Mesothelial cell of epicardium (in vitro differentiated cells): ENCODE data around the gene LPAR5. TPM values are rescaled to one million over a fixed set of nuclear protein-coding genes. Genes with fewer than 3 reads are reported as not detected.

ENCODE experiments used
- DNase-seq, 2 experiments: peaks; one replicate each; pipeline ENCODE4 v3.0.0; 2021; ENCODE audit warnings: low spot score in 2 of 2; ENCODE audit not compliant: unreplicated experiment in 2 of 2
- H3K27ac Mint-ChIP-seq: 2 replicates; pipeline ENCODE4 v1.8.0; 2021; ENCODE audit warnings: mixed read lengths
- H3K27me3 Mint-ChIP-seq: 2 replicates; pipeline ENCODE4 v1.8.0; 2021; ENCODE audit warnings: low read depth, mixed read lengths
- H3K36me3 Mint-ChIP-seq: 2 replicates; pipeline ENCODE4 v1.8.0; 2021; ENCODE audit warnings: mixed read lengths
- H3K4me1 Mint-ChIP-seq: 2 replicates; pipeline ENCODE4 v1.8.0; 2021; ENCODE audit warnings: mixed read lengths
- H3K4me3 Mint-ChIP-seq: 2 replicates; pipeline ENCODE4 v1.8.0; 2021; ENCODE audit warnings: mild to moderate bottlenecking, moderate library complexity, mixed read lengths
- H3K9me3 Mint-ChIP-seq: 2 replicates; pipeline ENCODE4 v1.8.0; 2021; ENCODE audit warnings: mixed read lengths
- total RNA-seq: library from RNA; stranded (reverse); gene quantifications from 3 replicates; pipeline ENCODE4 v1.2.1, GENCODE V29; 2021
- TF ChIP-seq, protein P1 (sequence below): fragments of 200-600 bp; sonication (generic); IDR thresholded peaks from one replicate; pipeline ENCODE4 v1.5.0; 2021; ENCODE audit warnings: antibody characterized with exemption; ENCODE audit not compliant: unreplicated experiment

The LPAR5 gene
- total RNA-seq, 1 donor from 2014 or later: 1.3 TPM

GRCh38 chr12:6612652-6613014 is 23.1 kb downstream of the LPAR5 start:
- no peaks in the 10 kb centered on the region for H3K9me3 Mint-ChIP-seq
- TF ChIP-seq, protein P1, sequence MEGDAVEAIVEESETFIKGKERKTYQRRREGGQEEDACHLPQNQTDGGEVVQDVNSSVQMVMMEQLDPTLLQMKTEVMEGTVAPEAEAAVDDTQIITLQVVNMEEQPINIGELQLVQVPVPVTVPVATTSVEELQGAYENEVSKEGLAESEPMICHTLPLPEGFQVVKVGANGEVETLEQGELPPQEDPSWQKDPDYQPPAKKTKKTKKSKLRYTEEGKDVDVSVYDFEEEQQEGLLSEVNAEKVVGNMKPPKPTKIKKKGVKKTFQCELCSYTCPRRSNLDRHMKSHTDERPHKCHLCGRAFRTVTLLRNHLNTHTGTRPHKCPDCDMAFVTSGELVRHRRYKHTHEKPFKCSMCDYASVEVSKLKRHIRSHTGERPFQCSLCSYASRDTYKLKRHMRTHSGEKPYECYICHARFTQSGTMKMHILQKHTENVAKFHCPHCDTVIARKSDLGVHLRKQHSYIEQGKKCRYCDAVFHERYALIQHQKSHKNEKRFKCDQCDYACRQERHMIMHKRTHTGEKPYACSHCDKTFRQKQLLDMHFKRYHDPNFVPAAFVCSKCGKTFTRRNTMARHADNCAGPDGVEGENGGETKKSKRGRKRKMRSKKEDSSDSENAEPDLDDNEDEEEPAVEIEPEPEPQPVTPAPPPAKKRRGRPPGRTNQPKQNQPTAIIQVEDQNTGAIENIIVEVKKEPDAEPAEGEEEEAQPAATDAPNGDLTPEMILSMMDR: no peak
- no peaks in the 10 kb centered on the region for H3K27me3 Mint-ChIP-seq
- no peaks in the 10 kb centered on the region for H3K36me3 Mint-ChIP-seq
- H3K4me3 Mint-ChIP-seq: no peak overlapping the region
- DNase-seq: no peak
- H3K27ac Mint-ChIP-seq: peak overlapping the region; percentile 94
- peaks cover 36% of the 10 kb centered on the region for H3K4me1 Mint-ChIP-seq

DNA sequence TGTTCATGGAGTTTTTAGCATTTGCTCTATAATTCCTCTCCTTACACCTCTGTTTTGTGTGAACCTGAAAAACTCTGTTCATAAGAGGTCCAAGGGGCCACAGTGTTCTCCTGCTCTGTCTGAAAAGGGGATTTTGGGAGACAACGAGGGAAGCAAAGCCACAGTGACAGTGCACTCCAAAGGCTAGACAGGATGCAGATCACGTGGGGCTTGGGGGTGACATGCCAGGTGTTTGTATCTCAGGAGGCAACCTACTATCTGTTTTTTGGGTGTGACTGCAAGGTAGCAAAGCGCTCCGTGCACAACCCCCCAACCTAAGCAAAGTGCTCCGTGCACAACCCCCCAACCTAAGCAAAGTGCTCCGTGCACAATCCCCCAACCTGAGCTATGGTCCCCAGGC is 23.5 kb downstream of the LPAR5 start:
- Mint-ChIP-seq H3K27me3 (no peaks in the 10 kb centered on the region), H3K36me3 (no peaks in the 10 kb centered on the region), H3K27ac (peak overlapping the region; percentile 78), H3K4me1 (peaks cover 36% of the 10 kb centered on the region), H3K4me3 (no peak overlapping the region), H3K9me3 (no peaks in the 10 kb centered on the region)
- DNase-seq: no peak
- TF ChIP-seq, protein P1: no peak

DNA sequence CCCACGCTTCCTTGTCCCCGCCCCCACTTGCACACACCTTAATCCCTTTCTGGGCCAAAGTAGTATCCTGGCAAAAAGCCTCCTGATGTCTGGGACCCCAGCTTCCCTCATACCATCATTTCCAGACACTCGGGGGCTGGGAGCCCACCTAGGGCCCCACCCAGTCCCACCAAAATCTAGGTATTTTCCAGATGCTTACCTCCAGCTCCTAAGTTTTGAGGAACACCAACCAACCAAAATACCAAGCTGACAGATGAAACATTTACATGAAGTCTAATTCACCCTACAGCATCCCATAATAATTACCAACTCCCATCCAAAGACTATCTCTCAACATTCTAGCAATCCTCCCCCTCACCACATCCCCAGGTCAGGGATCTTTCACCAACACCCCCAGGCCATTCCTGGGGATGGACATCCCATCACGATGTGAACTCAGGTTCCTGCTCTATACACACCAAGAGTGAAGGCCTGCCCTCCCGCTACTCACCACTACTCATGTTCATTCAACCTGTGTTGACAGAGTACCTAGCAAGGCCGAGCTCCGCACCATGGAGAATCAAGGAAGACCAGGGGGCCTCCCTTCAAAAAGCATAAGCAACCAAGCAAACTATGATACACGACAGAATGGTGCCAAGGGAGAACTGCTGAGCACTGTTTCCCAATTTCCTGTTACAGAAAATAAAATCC is 27.0 kb downstream of the LPAR5 start:
- Mint-ChIP-seq H3K27ac (no peak overlapping the region), H3K4me3 (no peak overlapping the region), H3K36me3 (peaks cover 4% of the 10 kb centered on the region), H3K27me3 (no peaks in the 10 kb centered on the region), H3K4me1 (peaks cover 50% of the 10 kb centered on the region), H3K9me3 (no peaks in the 10 kb centered on the region)
- TF ChIP-seq, protein P1: no peak
- no peak for DNase-seq

DNA sequence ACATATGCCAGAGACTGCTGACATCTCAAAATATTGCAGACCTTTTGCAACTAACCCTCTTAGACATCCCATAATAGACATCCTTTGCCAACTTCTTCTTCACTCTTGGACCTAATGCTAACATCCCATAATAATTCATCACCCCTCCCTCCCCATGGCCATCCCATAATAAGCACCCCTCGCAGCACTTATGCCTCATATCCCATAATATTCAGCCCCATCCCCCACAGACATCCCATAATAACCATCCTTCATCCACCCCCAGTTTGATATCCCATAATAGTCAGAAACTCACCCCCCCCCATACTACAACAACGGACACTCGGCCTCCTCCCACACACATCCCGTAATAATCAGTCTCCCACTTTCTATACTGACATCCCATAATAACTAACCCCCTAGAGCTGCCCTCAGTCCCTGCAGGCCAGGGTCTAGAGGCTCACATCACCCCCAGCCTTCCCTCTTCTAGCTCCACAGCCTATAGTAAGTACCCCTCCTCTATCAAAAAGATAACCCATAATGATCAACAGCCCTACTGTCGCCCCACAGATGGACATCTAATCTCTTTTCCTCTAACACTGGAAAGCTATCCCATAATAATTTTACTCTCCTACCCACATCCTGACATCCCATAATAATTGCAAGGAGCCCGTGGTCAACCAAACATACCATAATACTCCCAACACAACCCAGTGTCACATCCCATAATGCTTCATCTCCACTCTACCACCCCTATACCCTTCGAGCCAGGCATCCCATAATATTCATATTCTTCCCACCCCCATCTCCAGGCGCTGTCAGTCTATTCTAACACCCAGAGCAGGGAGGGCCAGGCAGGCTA is 27.8 kb downstream of the LPAR5 start:
- Mint-ChIP-seq H3K36me3 (peaks cover 4% of the 10 kb centered on the region), H3K27ac (no peak overlapping the region), H3K4me3 (no peak overlapping the region), H3K27me3 (no peaks in the 10 kb centered on the region), H3K9me3 (no peaks in the 10 kb centered on the region), H3K4me1 (peaks cover 52% of the 10 kb centered on the region)
- TF ChIP-seq, protein P1: no peak
- DNase-seq: no peak

GRCh38 chr12:6606331-6607131 is 29.2 kb downstream of the LPAR5 start:
- Mint-ChIP-seq H3K9me3 (no peaks in the 10 kb centered on the region), H3K27ac (no peak overlapping the region), H3K36me3 (peaks cover 12% of the 10 kb centered on the region), H3K27me3 (no peaks in the 10 kb centered on the region), H3K4me1 (peaks cover 40% of the 10 kb centered on the region), H3K4me3 (no peak overlapping the region)
- DNase-seq: peak; percentile 44 to 47
- TF ChIP-seq, protein P1: no peak
